OCI-LY3 (cell line): ENCODE measurements around the gene VTI1A.

ENCODE experiments used
- H2AFZ ChIP-seq: fragments of 200-600, 300-600 bp; shearing (Covaris generic); 2 replicates; pipeline ENCODE4 v1.6.0; 2014; ENCODE audit warnings: antibody characterized with exemption, low read depth, low read length
- H3K27ac ChIP-seq: fragments of 200-600, 300-600 bp; sonication (generic); 2 replicates; pipeline ENCODE4 v1.5.1; 2014; ENCODE audit warnings: mild to moderate bottlenecking, low read length, moderate library complexity, mixed read lengths
- H3K27me3 ChIP-seq: fragments of 200-600, 300-600 bp; sonication (generic); 2 replicates; pipeline ENCODE4 v1.6.1; 2014; ENCODE audit warnings: low read depth, low read length, mixed read lengths
- H3K36me3 ChIP-seq: fragments of 200-600, 300-600 bp; sonication (generic); replicated peaks from 2 replicates; pipeline ENCODE3; 2014; ENCODE audit warnings: low read depth, low read length, mixed read lengths
- H3K4me1 ChIP-seq: fragments of 300-600, 200-600 bp; sonication (generic); 2 replicates; pipeline ENCODE4 v1.6.1; 2014; ENCODE audit warnings: low read length, mixed read lengths
- H3K4me2 ChIP-seq: fragments of 200-600, 300-600 bp; sonication (generic); 2 replicates; pipeline ENCODE4 v1.6.1; 2014; ENCODE audit warnings: low read length, mixed read lengths
- H3K4me3 ChIP-seq: fragments of 300-600, 200-600 bp; sonication (generic); 2 replicates; pipeline ENCODE4 v1.5.1; 2014; ENCODE audit warnings: antibody characterized with exemption, mild to moderate bottlenecking, low read length, moderate library complexity
- H3K79me2 ChIP-seq: fragments of 300-600, 200-600 bp; shearing (Covaris generic); 2 replicates; pipeline ENCODE4 v1.6.1; 2014; ENCODE audit warnings: mild to moderate bottlenecking, low read length, mixed read lengths
- H3K9ac ChIP-seq: fragments of 300-600, 200-600 bp; shearing (Covaris generic); 2 replicates; pipeline ENCODE4 v1.6.0; 2014; ENCODE audit warnings: mild to moderate bottlenecking, low read length, moderate library complexity
- H3K9me3 ChIP-seq: fragments of 200-600, 300-600 bp; shearing (Covaris generic); 2 replicates; pipeline ENCODE4 v1.6.1; 2014; ENCODE audit warnings: low read length, mixed read lengths; ENCODE audit not compliant: insufficient read depth
- H4K20me1 ChIP-seq: fragments of 200-600, 300-600 bp; sonication (generic); 2 replicates; pipeline ENCODE4 v1.6.1; 2016; ENCODE audit warnings: low read length, mixed read lengths; ENCODE audit not compliant: insufficient read depth
- CTCF ChIP-seq: fragments of 200-600, 300-600 bp; sonication (generic); IDR thresholded peaks from 2 replicates; pipeline ENCODE4 v1.5.1; 2014; ENCODE audit warnings: antibody characterized with exemption, low read length, low read depth
- EZH2phosphoT487 ChIP-seq: fragments of 200-600 bp; shearing (Covaris generic); IDR thresholded peaks from 2 replicates; pipeline ENCODE4 v1.6.1; 2018; ENCODE audit warnings: antibody characterized with exemption, mixed run types, low read depth

VTI1A gene

GRCh38 chr10:112807013-112807412 is 360.0 kb downstream of the VTI1A start:
- no peak for TF ChIP-seq CTCF
- no peak for TF ChIP-seq EZH2phosphoT487
- Histone ChIP-seq H3K36me3 (no peaks in the 10 kb centered on the region), H2AFZ (no peak overlapping the region), H3K27ac (no peak overlapping the region), H3K4me3 (no peak overlapping the region), H3K4me2 (no peak overlapping the region), H3K9ac (no peak overlapping the region), H3K27me3 (no peaks in the 10 kb centered on the region), H3K9me3 (no peaks in the 10 kb centered on the region), H3K79me2 (no peaks in the 10 kb centered on the region), H3K4me1 (no peaks in the 10 kb centered on the region), H4K20me1 (no peaks in the 10 kb centered on the region)

GRCh38 chr10:112809736-112810135 is 362.7 kb downstream of the VTI1A start:
- H3K9ac ChIP-seq: no peak overlapping the region
- TF ChIP-seq CTCF (no peak), EZH2phosphoT487 (no peak)
- no peaks in the 10 kb centered on the region for H3K9me3 ChIP-seq
- no peaks in the 10 kb centered on the region for H4K20me1 ChIP-seq
- no peaks in the 10 kb centered on the region for H3K27me3 ChIP-seq
- H3K36me3 ChIP-seq: no peaks in the 10 kb centered on the region
- H3K4me3 ChIP-seq: no peak overlapping the region
- H3K4me2 ChIP-seq: no peak overlapping the region
- no peak overlapping the region for H3K27ac ChIP-seq
- H3K4me1 ChIP-seq: no peaks in the 10 kb centered on the region
- H2AFZ ChIP-seq: no peak overlapping the region
- no peaks in the 10 kb centered on the region for H3K79me2 ChIP-seq

GRCh38 chr10:112810711-112811151 is 363.7 kb downstream of the VTI1A start:
- Histone ChIP-seq H3K36me3 (no peaks in the 10 kb centered on the region), H2AFZ (no peak overlapping the region), H4K20me1 (no peaks in the 10 kb centered on the region), H3K9ac (no peak overlapping the region), H3K9me3 (no peaks in the 10 kb centered on the region), H3K79me2 (no peaks in the 10 kb centered on the region), H3K27ac (no peak overlapping the region), H3K4me3 (no peak overlapping the region), H3K4me2 (no peak overlapping the region), H3K27me3 (no peaks in the 10 kb centered on the region), H3K4me1 (no peaks in the 10 kb centered on the region)
- TF ChIP-seq EZH2phosphoT487: no peak
- no peak for TF ChIP-seq CTCF

- Histone ChIP-seq H4K20me1 (no peaks in the 10 kb centered on the region), H2AFZ (no peak overlapping the region), H3K36me3 (no peaks in the 10 kb centered on the region), H3K4me1 (no peaks in the 10 kb centered on the region), H3K27me3 (no peaks in the 10 kb centered on the region), H3K9ac (no peak overlapping the region), H3K27ac (no peak overlapping the region), H3K79me2 (no peaks in the 10 kb centered on the region), H3K9me3 (no peaks in the 10 kb centered on the region), H3K4me3 (no peak overlapping the region), H3K4me2 (no peak overlapping the region)
- no peak for TF ChIP-seq EZH2phosphoT487
These were observed 364.9 kb downstream of the VTI1A start for GRCh38 chr10:112811741-112812551.
